ENCODE measurements around the gene DCC. TPM values are rescaled to one million over a fixed set of nuclear protein-coding genes. Genes with fewer than 3 reads are reported as not detected.

DCC gene
- total and polyA plus RNA-seq, 4 donors: 0.16 to 5.3 (median 2.5) TPM

DNA sequence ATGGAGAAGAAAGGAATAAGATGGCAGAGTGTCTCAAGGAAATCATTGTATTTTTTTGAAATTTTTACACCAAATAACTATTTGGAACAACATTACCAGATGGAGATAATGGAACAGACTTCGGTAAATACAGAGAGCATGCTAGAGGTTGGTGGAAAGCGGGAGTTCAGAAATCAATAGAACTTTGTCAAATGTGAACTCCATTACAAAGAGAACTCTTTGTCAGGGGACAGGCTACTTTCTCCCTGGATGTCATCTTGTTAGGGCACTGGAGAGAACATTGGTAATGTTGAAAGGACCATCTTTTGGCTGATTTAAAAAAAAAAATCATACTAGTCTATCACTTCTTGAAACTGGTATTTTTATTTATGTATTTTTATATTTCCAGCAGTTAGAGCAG is 30.8 kb downstream of the DCC start:
- WGBS, 2 donors: 87 to 94% methylated on average over 2 of the region's 2 CpGs
- no peaks in the 10 kb centered on the region for H3K4me1 ChIP-seq (ENCODE audit: control insufficient read depth in 5 of 5, insufficient read depth in 5 of 5, low read length in 5 of 5)
- ATAC-seq (ENCODE audit: insufficient read depth, low FRiP score): no peak

DNA sequence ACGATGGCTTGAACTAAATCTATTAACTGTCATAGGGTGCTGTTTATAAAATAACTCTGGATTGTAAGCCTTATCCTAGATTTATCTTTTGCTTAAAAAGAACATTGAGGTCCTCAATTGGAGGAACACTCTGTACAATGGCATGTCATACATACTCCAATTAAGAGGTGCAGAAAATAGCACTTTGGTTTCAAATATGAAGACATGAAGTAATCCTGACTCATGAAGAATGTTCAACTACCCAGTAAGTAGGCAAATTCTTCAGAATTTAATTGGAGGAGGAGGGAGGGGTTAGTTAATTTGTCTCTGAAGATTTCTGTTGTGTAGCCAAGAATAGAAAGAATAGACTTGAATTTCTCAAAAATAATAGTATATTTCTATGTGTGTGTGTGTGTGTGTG is 36.1 kb downstream of the DCC start:
- ATAC-seq (ENCODE audit: insufficient read depth, low FRiP score) (no peak), DNase-seq (no peak)
- WGBS, 2 donors: 13 to 41% methylated on average over 1 of the region's 1 CpG
- Histone ChIP-seq H3K36me3 (ENCODE audit: control insufficient read depth in 4 of 4, insufficient read depth in 4 of 4, low read length in 4 of 4) (no peaks in the 10 kb centered on the region), H3K9me3 (ENCODE audit: control insufficient read depth in 4 of 4, insufficient read depth in 3 of 4, low read length in 3 of 4) (no peaks in the 10 kb centered on the region), H3K4me3 (no peak overlapping the region), H3K27me3 (ENCODE audit: control insufficient read depth in 3 of 3, insufficient read depth in 3 of 3, low read length in 2 of 3) (no peaks in the 10 kb centered on the region), H3K27ac (ENCODE audit: low read depth in 1 of 2, low read length in 1 of 2) (no peak overlapping the region), H3K4me1 (ENCODE audit: control insufficient read depth in 5 of 5, insufficient read depth in 5 of 5, low read length in 5 of 5) (no peaks in the 10 kb centered on the region), H3K9ac (ENCODE audit: insufficient read depth in 1 of 2, low read length in 2 of 2) (no peak overlapping the region)
- no peak for TF ChIP-seq CTCF (IDR thresholded peaks at IDR 0.05; ENCODE audit: control extremely low read depth, extremely low read depth)

More for the DNA sequence above, 30.8 kb downstream of the DCC start:
- Histone ChIP-seq H3K36me3 (ENCODE audit: control insufficient read depth in 4 of 4, insufficient read depth in 4 of 4, low read length in 4 of 4) (no peaks in the 10 kb centered on the region), H3K9me3 (ENCODE audit: control insufficient read depth in 4 of 4, insufficient read depth in 3 of 4, low read length in 3 of 4) (no peaks in the 10 kb centered on the region), H3K9ac (ENCODE audit: insufficient read depth in 1 of 2, low read length in 2 of 2) (no peak overlapping the region), H3K27ac (ENCODE audit: low read depth in 1 of 2, low read length in 1 of 2) (no peak overlapping the region), H3K4me3 (no peak overlapping the region), H3K27me3 (ENCODE audit: control insufficient read depth in 3 of 3, insufficient read depth in 3 of 3, low read length in 2 of 3) (no peaks in the 10 kb centered on the region)
- TF ChIP-seq CTCF (IDR thresholded peaks at IDR 0.05; ENCODE audit: control extremely low read depth, extremely low read depth): no peak
- no peak for DNase-seq

GRCh38 chr18:52377094-52377493 is 37.1 kb downstream of the DCC start:
- Histone ChIP-seq H3K36me3 (ENCODE audit: control insufficient read depth in 4 of 4, insufficient read depth in 4 of 4, low read length in 4 of 4) (no peaks in the 10 kb centered on the region), H3K4me3 (no peak overlapping the region), H3K27ac (ENCODE audit: low read depth in 1 of 2, low read length in 1 of 2) (no peak overlapping the region), H3K9me3 (ENCODE audit: control insufficient read depth in 4 of 4, insufficient read depth in 3 of 4, low read length in 3 of 4) (no peaks in the 10 kb centered on the region), H3K4me1 (ENCODE audit: control insufficient read depth in 5 of 5, insufficient read depth in 5 of 5, low read length in 5 of 5) (no peaks in the 10 kb centered on the region), H3K9ac (ENCODE audit: insufficient read depth in 1 of 2, low read length in 2 of 2) (no peak overlapping the region), H3K27me3 (ENCODE audit: control insufficient read depth in 3 of 3, insufficient read depth in 3 of 3, low read length in 2 of 3) (no peaks in the 10 kb centered on the region)
- ATAC-seq (ENCODE audit: insufficient read depth, low FRiP score) (no peak), DNase-seq (peak in 1 of 3 donors; percentile 7)
- TF ChIP-seq CTCF (IDR thresholded peaks at IDR 0.05; ENCODE audit: control extremely low read depth, extremely low read depth): no peak

- Histone ChIP-seq H3K9me3 (ENCODE audit: control insufficient read depth in 4 of 4, insufficient read depth in 3 of 4, low read length in 3 of 4) (no peaks in the 10 kb centered on the region), H3K27me3 (ENCODE audit: control insufficient read depth in 3 of 3, insufficient read depth in 3 of 3, low read length in 2 of 3) (no peaks in the 10 kb centered on the region)
Measured at GRCh38 chr18:52386306-52386705, 46.3 kb downstream of the DCC start.

More at GRCh38 chr18:52386306-52386705, 46.3 kb downstream of the DCC start:
- H3K27ac ChIP-seq (ENCODE audit: low read depth in 1 of 2, low read length in 1 of 2): no peak overlapping the region
- H3K9ac ChIP-seq (ENCODE audit: insufficient read depth in 1 of 2, low read length in 2 of 2): no peak overlapping the region
- ATAC-seq (ENCODE audit: insufficient read depth, low FRiP score): no peak
- no peaks in the 10 kb centered on the region for H3K36me3 ChIP-seq (ENCODE audit: control insufficient read depth in 4 of 4, insufficient read depth in 4 of 4, low read length in 4 of 4)
- no peak overlapping the region for H3K4me3 ChIP-seq
- no peak for DNase-seq
- no peaks in the 10 kb centered on the region for H3K4me1 ChIP-seq (ENCODE audit: control insufficient read depth in 5 of 5, insufficient read depth in 5 of 5, low read length in 5 of 5)
- no peak for TF ChIP-seq CTCF (IDR thresholded peaks at IDR 0.05; ENCODE audit: control extremely low read depth, extremely low read depth)

Measured in lung (tissue), 12 donors.